GM23338 (cell line): ENCODE data around the gene MOV10. TPM values are rescaled to one million over a fixed set of nuclear protein-coding genes. Genes with fewer than 3 reads are reported as not detected.

ENCODE experiments used
- ATAC-seq: fragments of 200-7000 bp; cut with Tn5 transposase; 3 replicates; pipeline ENCODE4 v1.9.1; 2020
- DNase-seq: peaks from one replicate; pipeline ENCODE4 v3.0.0-alpha.2; 2015; ENCODE audit warnings: low spot score
- H2AFZ ChIP-seq: fragments of 200-600 bp; sonication (generic); 2 replicates; pipeline ENCODE4 v1.8.0; 2016; ENCODE audit warnings: antibody characterized with exemption, mild to moderate bottlenecking, moderate library complexity
- H3F3A ChIP-seq: fragments of 200-600 bp; sonication (generic); replicated peaks from 2 replicates; pipeline ENCODE4 v1.8.0; 2017; ENCODE audit warnings: antibody characterized with exemption, mixed run types, low read depth
- H3K27ac ChIP-seq: fragments of 200-600 bp; sonication (generic); 2 replicates; pipeline ENCODE4 v1.6.1; 2016; ENCODE audit warnings: low read depth
- H3K27me3 ChIP-seq: fragments of 200-600 bp; sonication (generic); 2 replicates; pipeline ENCODE4 v1.8.0; 2016; ENCODE audit warnings: mild to moderate bottlenecking, mixed run types, moderate library complexity; ENCODE audit not compliant: insufficient read depth
- H3K36me3 ChIP-seq: fragments of 200-600 bp; sonication (generic); 2 replicates; pipeline ENCODE4 v1.8.0; 2016; ENCODE audit warnings: mild to moderate bottlenecking; ENCODE audit not compliant: insufficient read depth
- H3K4me1 ChIP-seq: fragments of 200-600 bp; sonication (generic); 2 replicates; pipeline ENCODE4 v1.8.0; 2016; ENCODE audit warnings: mild to moderate bottlenecking, moderate library complexity; ENCODE audit not compliant: insufficient read depth
- H3K4me2 ChIP-seq: fragments of 200-600 bp; sonication (generic); 2 replicates; pipeline ENCODE4 v1.7.1; 2017; ENCODE audit warnings: mixed run types
- H3K4me3 ChIP-seq: fragments of 200-600 bp; sonication (generic); 2 replicates; pipeline ENCODE4 v1.6.1; 2016; ENCODE audit warnings: mixed run types
- H3K79me2 ChIP-seq: fragments of 200-600 bp; sonication (generic); replicated peaks from 2 replicates; pipeline ENCODE4 v1.8.0; 2017; ENCODE audit warnings: mild to moderate bottlenecking; ENCODE audit not compliant: insufficient read depth
- H3K9me2 ChIP-seq: fragments of 200-600 bp; sonication (generic); 2 replicates; pipeline ENCODE4 v1.8.0; 2017; ENCODE audit not compliant: insufficient read depth
- H4K20me1 ChIP-seq: fragments of 200-600 bp; sonication (generic); replicated peaks from 2 replicates; pipeline ENCODE4 v1.8.0; 2017; ENCODE audit warnings: mild to moderate bottlenecking; ENCODE audit not compliant: insufficient read depth
- H3K27ac Mint-ChIP-seq: 2 replicates; pipeline ENCODE4 v1.8.0; 2020; ENCODE audit warnings: inconsistent platforms, mild to moderate bottlenecking, moderate library complexity, mixed read lengths
- H3K27me3 Mint-ChIP-seq: 3 replicates; pipeline ENCODE4 v1.8.0; 2022; ENCODE audit warnings: low read depth, mild to moderate bottlenecking, moderate library complexity, mixed read lengths, inconsistent platforms; ENCODE audit not compliant: insufficient read depth, poor library complexity
- H3K36me3 Mint-ChIP-seq: 3 replicates; pipeline ENCODE4 v1.8.0; 2021; ENCODE audit warnings: low read depth, mild to moderate bottlenecking, inconsistent platforms, moderate library complexity, mixed read lengths
- H3K4me1 Mint-ChIP-seq: 3 replicates; pipeline ENCODE4 v1.8.0; 2020; ENCODE audit warnings: mild to moderate bottlenecking, inconsistent platforms, mixed read lengths
- H3K4me3 Mint-ChIP-seq: 3 replicates; pipeline ENCODE4 v1.8.0; 2021; ENCODE audit warnings: moderate library complexity, mild to moderate bottlenecking, inconsistent platforms, mixed read lengths
- H3K9me3 Mint-ChIP-seq: 3 replicates; pipeline ENCODE4 v1.8.0; 2020; ENCODE audit warnings: moderate library complexity, mild to moderate bottlenecking, inconsistent platforms, mixed read lengths
- CREB1 ChIP-seq: fragments of 250-450 bp; sonication (Bioruptor Pico); IDR thresholded peaks from 2 replicates; pipeline ENCODE4 v1.5.0; 2020; ENCODE audit warnings: low read depth, mild to moderate bottlenecking, moderate library complexity
- CTCF ChIP-seq, 2 experiments: fragments of 200-600 bp in 1 of 2; sonication (generic) in 1 of 2; conservative IDR thresholded peaks; 2 replicates each; pipeline versions ENCODE4 v1.5.1 to v1.6.1; 2016 to 2017; ENCODE audit warnings: antibody characterized with exemption in 2 of 2, low read depth in 2 of 2, mild to moderate bottlenecking in 2 of 2, moderate library complexity in 1 of 2
- ETS1 ChIP-seq: IDR thresholded peaks from 2 replicates; pipeline ENCODE4 v1.6.1; 2016; ENCODE audit warnings: antibody characterized with exemption
- EZH2 ChIP-seq: fragments of 200-600 bp; sonication (generic); IDR thresholded peaks from one replicate; pipeline ENCODE4 v1.8.0; 2017; ENCODE audit warnings: antibody characterized with exemption, mild to moderate bottlenecking, low read depth; ENCODE audit not compliant: unreplicated experiment
- EZH2phosphoT487 ChIP-seq: fragments of 200-600 bp; sonication (generic); IDR thresholded peaks from one replicate; pipeline ENCODE4 v1.8.1; 2018; ENCODE audit warnings: antibody characterized with exemption; ENCODE audit not compliant: unreplicated experiment
- NANOG ChIP-seq: IDR thresholded peaks from 2 replicates; pipeline ENCODE4 v1.6.1; 2016; ENCODE audit warnings: antibody characterized with exemption, borderline replicate concordance
- POLR2AphosphoS5 ChIP-seq: IDR thresholded peaks from 2 replicates; pipeline ENCODE4 v1.6.1; 2016; ENCODE audit warnings: antibody characterized with exemption, low read depth
- REST ChIP-seq: IDR thresholded peaks from one replicate; pipeline ENCODE4 v1.6.1; 2018; ENCODE audit warnings: antibody characterized with exemption; ENCODE audit not compliant: unreplicated experiment
- STAT1 ChIP-seq: IDR thresholded peaks from one replicate; pipeline ENCODE4 v1.6.1; 2016; ENCODE audit warnings: antibody characterized with exemption; ENCODE audit not compliant: unreplicated experiment
- ZNF114 ChIP-seq: fragments of 250-450 bp; sonication (Bioruptor Pico); IDR thresholded peaks from 2 replicates; pipeline ENCODE4 v1.5.0; 2020; ENCODE audit warnings: mild to moderate bottlenecking, moderate library complexity
- ZNF462 ChIP-seq: fragments of 250-450 bp; sonication (Bioruptor Pico); IDR thresholded peaks from 2 replicates; pipeline ENCODE4 v1.5.0; 2020; ENCODE audit warnings: mild to moderate bottlenecking, moderate library complexity
- polyA plus RNA-seq: library from polyadenylated mRNA; unstranded; fragments of >200 nt; fragmentation: Nextera tagmentation; extraction: Ambion mirVana; gene quantifications from 2 replicates; pipeline ENCODE4 v1.2.1, GENCODE V29; 2016
- total RNA-seq: library from RNA; depleted of rRNA; stranded (reverse); fragments of >200 nt; shearing (Covaris generic); gene quantifications from 2 replicates; pipeline ENCODE4 v1.2.3, GENCODE V29; 2014

Gene MOV10
- total and polyA plus RNA-seq, 2 experiments from 2014 or later, result 53.6 to 77.6 TPM

GRCh38 chr1:112625696-112626095, 48.8 kb upstream of the MOV10 start (continued):
- TF ChIP-seq STAT1 (no peak), CTCF (conservative IDR thresholded peaks at IDR 0.05; ENCODE audit: low read depth in 2 of 2) (no peak), EZH2phosphoT487 (no peak)

GRCh38 chr1:112626193-112626592, 48.3 kb upstream of the MOV10 start:
- no peaks in the 10 kb centered on the region for H3K27me3 ChIP-seq
- H3K4me2 ChIP-seq, result no peak overlapping the region
- H3K4me1 ChIP-seq, result peaks cover 2% of the 10 kb centered on the region; the same call in 1 of the 2 replicates
- no peaks in the 10 kb centered on the region for H3K36me3 Mint-ChIP-seq
- H3K4me3 Mint-ChIP-seq, result no peak overlapping the region
- no peak overlapping the region for H3K27ac Mint-ChIP-seq
- H3K9me2 ChIP-seq, result no peaks in the 10 kb centered on the region
- TF ChIP-seq STAT1 (no peak), ETS1 (no peak), EZH2phosphoT487 (no peak), ZNF114 (CRISPR knock-in tag) (no peak), ZNF462 (CRISPR knock-in tag) (no peak), EZH2 (no peak), NANOG (no peak), REST (no peak), POLR2AphosphoS5 (no peak), CREB1 (CRISPR knock-in tag) (no peak)
- H3K36me3 ChIP-seq, result 0 out of 2 replicates have a peak, but pooled peaks cover 3% of the 10 kb centered on the region
- no peaks in the 10 kb centered on the region for H3F3A ChIP-seq
- peaks cover 3% of the 10 kb centered on the region for H3K27me3 Mint-ChIP-seq
- ATAC-seq (no peak), DNase-seq (no peak)
- no peak overlapping the region for H2AFZ ChIP-seq
- H3K79me2 ChIP-seq, result peaks cover 100% of the 10 kb centered on the region
- no peak overlapping the region for H3K27ac ChIP-seq
- peaks cover 1% of the 10 kb centered on the region; the same call in 2 of the 3 replicates for H3K4me1 Mint-ChIP-seq
- no peak overlapping the region for H3K4me3 ChIP-seq
- H3K9me3 Mint-ChIP-seq, result no peaks in the 10 kb centered on the region
- H4K20me1 ChIP-seq, result peaks cover 69% of the 10 kb centered on the region
